H9 (cell line): ENCODE measurements around the gene RPL5. TPM values are rescaled to one million over a fixed set of nuclear protein-coding genes. Genes with fewer than 3 reads are reported as not detected.

ENCODE experiments used
- DNase-seq: peaks from one replicate; pipeline ENCODE4 v3.0.0-alpha.2; 2017
- H2AFZ ChIP-seq: one replicate; pipeline ENCODE4 v1.6.1; 2013; ENCODE audit warnings: mild to moderate bottlenecking, low read length, control low read depth, moderate library complexity
- H2AK5ac ChIP-seq: 2 replicates; pipeline ENCODE4 v1.6.1; 2013; ENCODE audit warnings: low read length, control low read depth, mixed read lengths; ENCODE audit not compliant: insufficient read length
- H2BK120ac ChIP-seq: one replicate; pipeline ENCODE4 v1.6.1; 2013; ENCODE audit warnings: low read depth, mild to moderate bottlenecking, low read length, control low read depth, inconsistent platforms; ENCODE audit not compliant: poor library complexity, severe bottlenecking
- H2BK12ac ChIP-seq: 2 replicates; pipeline ENCODE4 v1.6.1; 2013; ENCODE audit warnings: low read length, control low read depth, mixed read lengths, low read depth; ENCODE audit not compliant: insufficient read length
- H2BK15ac ChIP-seq: 2 replicates; pipeline ENCODE4 v1.6.1; 2013; ENCODE audit warnings: low read depth, low read length, control low read depth
- H2BK20ac ChIP-seq: one replicate; pipeline ENCODE4 v1.6.1; 2013; ENCODE audit warnings: low read depth, mild to moderate bottlenecking, low read length, control low read depth, inconsistent platforms; ENCODE audit not compliant: poor library complexity, severe bottlenecking
- H2BK5ac ChIP-seq: 2 replicates; pipeline ENCODE4 v1.6.1; 2013; ENCODE audit warnings: low read length, control low read depth, mixed read lengths; ENCODE audit not compliant: insufficient read length
- H3K14ac ChIP-seq: 2 replicates; pipeline ENCODE4 v1.6.1; 2013; ENCODE audit warnings: low read length, control low read depth; ENCODE audit not compliant: insufficient read depth
- H3K18ac ChIP-seq: 2 replicates; pipeline ENCODE4 v1.6.1; 2013; ENCODE audit warnings: low read depth, mild to moderate bottlenecking, mixed read lengths, low read length, control low read depth; ENCODE audit not compliant: insufficient read length
- H3K23ac ChIP-seq: 2 replicates; pipeline ENCODE4 v1.6.1; 2013; ENCODE audit warnings: low read length, control low read depth, mixed read lengths, low read depth; ENCODE audit not compliant: insufficient read length
- H3K23me2 ChIP-seq: 2 replicates; pipeline ENCODE4 v1.6.1; 2013; ENCODE audit warnings: low read depth, mild to moderate bottlenecking, mixed read lengths, low read length, control low read depth; ENCODE audit not compliant: insufficient read length, poor library complexity, severe bottlenecking
- H3K27ac ChIP-seq: 2 replicates; pipeline ENCODE4 v1.5.1; 2013; ENCODE audit warnings: low read length, control low read depth, mixed read lengths, low read depth; ENCODE audit not compliant: insufficient read length
- H3K27me3 ChIP-seq: 2 replicates; pipeline ENCODE4 v1.6.1; 2013; ENCODE audit warnings: low read length, control low read depth, inconsistent platforms; ENCODE audit not compliant: insufficient read depth
- H3K4ac ChIP-seq: 2 replicates; pipeline ENCODE4 v1.6.1; 2013; ENCODE audit warnings: low read depth, mild to moderate bottlenecking, control low read depth, inconsistent platforms, low read length, moderate library complexity
- H3K4me1 ChIP-seq: 2 replicates; pipeline ENCODE4 v1.6.1; 2013; ENCODE audit warnings: low read length, control low read depth, inconsistent platforms; ENCODE audit not compliant: insufficient read depth
- H3K4me2 ChIP-seq: 2 replicates; pipeline ENCODE4 v1.6.1; 2013; ENCODE audit warnings: low read length, control low read depth, mixed read lengths; ENCODE audit not compliant: insufficient read length, insufficient read depth
- H3K56ac ChIP-seq: 2 replicates; pipeline ENCODE4 v1.6.1; 2013; ENCODE audit warnings: low read depth, mild to moderate bottlenecking, mixed read lengths, low read length, control low read depth; ENCODE audit not compliant: insufficient read length
- H3K79me1 ChIP-seq: 2 replicates; pipeline ENCODE4 v1.6.1; 2013; ENCODE audit warnings: low read depth, mild to moderate bottlenecking, moderate library complexity, low read length, control low read depth, inconsistent platforms; ENCODE audit not compliant: insufficient read depth, poor library complexity, severe bottlenecking
- H3K79me2 ChIP-seq: 2 replicates; pipeline ENCODE4 v1.6.1; 2013; ENCODE audit warnings: low read length, control low read depth, inconsistent platforms; ENCODE audit not compliant: insufficient read depth
- H3K9ac ChIP-seq: 2 replicates; pipeline ENCODE4 v1.6.1; 2013; ENCODE audit warnings: low read length, control low read depth, mixed read lengths; ENCODE audit not compliant: insufficient read length; ENCODE audit errors: extremely low read depth
- H3K9me3 ChIP-seq: one replicate; pipeline ENCODE4 v1.6.1; 2013; ENCODE audit warnings: low read depth, low read length, inconsistent platforms; ENCODE audit not compliant: control insufficient read depth
- H3T11ph ChIP-seq: one replicate; pipeline ENCODE4 v1.6.1; 2013; ENCODE audit warnings: mild to moderate bottlenecking, low read length, control low read depth, inconsistent platforms
- H4K20me1 ChIP-seq: one replicate; pipeline ENCODE4 v1.6.1; 2013; ENCODE audit not compliant: control insufficient read depth, insufficient read length, insufficient read depth
- H4K5ac ChIP-seq: 2 replicates; pipeline ENCODE4 v1.6.1; 2013; ENCODE audit warnings: low read depth, mild to moderate bottlenecking, mixed read lengths, low read length, control low read depth; ENCODE audit not compliant: insufficient read length
- H4K8ac ChIP-seq: replicated peaks from 2 replicates; pipeline ENCODE4 v1.6.1; 2013; ENCODE audit warnings: low read length, control low read depth, mixed read lengths, low read depth; ENCODE audit not compliant: insufficient read length
- H4K91ac ChIP-seq: 2 replicates; pipeline ENCODE4 v1.6.1; 2013; ENCODE audit warnings: low read depth, mild to moderate bottlenecking, moderate library complexity, mixed read lengths, low read length, control low read depth; ENCODE audit not compliant: insufficient read length
- H3K27ac Mint-ChIP-seq, 3 experiments: 2 replicates in 2 of 3; 3 replicates in 1 of 3; pipeline ENCODE4 v1.8.0; 2020 to 2021; ENCODE audit warnings: mixed read lengths in 3 of 3, mild to moderate bottlenecking in 1 of 3, moderate library complexity in 1 of 3
- H3K27me3 Mint-ChIP-seq: 2 replicates; pipeline ENCODE4 v1.8.0; 2021; ENCODE audit warnings: low read depth, mild to moderate bottlenecking, moderate library complexity, mixed read lengths
- H3K36me3 Mint-ChIP-seq, 3 experiments: 2 replicates in 2 of 3; 3 replicates in 1 of 3; pipeline ENCODE4 v1.8.0; 2020 to 2021; ENCODE audit warnings: low read depth in 3 of 3, mixed read lengths in 3 of 3; ENCODE audit not compliant: insufficient read depth in 1 of 3
- H3K4me1 Mint-ChIP-seq, 2 experiments: 2 replicates each; pipeline ENCODE4 v1.8.0; 2020; ENCODE audit warnings: mixed read lengths in 2 of 2
- H3K4me3 Mint-ChIP-seq, 2 experiments: 2 replicates in 1 of 2; 3 replicates in 1 of 2; pipeline ENCODE4 v1.8.0; 2020 to 2021; ENCODE audit warnings: mild to moderate bottlenecking in 2 of 2, mixed read lengths in 2 of 2, moderate library complexity in 1 of 2
- H3K9me3 Mint-ChIP-seq, 2 experiments: 2 replicates in 1 of 2; 3 replicates in 1 of 2; pipeline ENCODE4 v1.8.0; 2020; ENCODE audit warnings: mild to moderate bottlenecking in 2 of 2, mixed read lengths in 2 of 2, moderate library complexity in 1 of 2
- total RNA-seq: library from RNA; stranded (reverse); gene quantifications from 2 replicates; pipeline ENCODE4 v1.2.1, GENCODE V29; 2021
- TF ChIP-seq, protein P1 (sequence below): fragments of 200-600 bp; sonication (generic); conservative IDR thresholded peaks from 3 replicates; pipeline ENCODE4 v1.8.0; 2021; ENCODE audit warnings: antibody characterized with exemption, mild to moderate bottlenecking

The RPL5 gene
- total RNA-seq, 1 experiment from 2014 or later = 1,608 TPM

GRCh38 chr1:92854101-92854785 is 22.4 kb downstream of the RPL5 start:
- TF ChIP-seq, protein P1, sequence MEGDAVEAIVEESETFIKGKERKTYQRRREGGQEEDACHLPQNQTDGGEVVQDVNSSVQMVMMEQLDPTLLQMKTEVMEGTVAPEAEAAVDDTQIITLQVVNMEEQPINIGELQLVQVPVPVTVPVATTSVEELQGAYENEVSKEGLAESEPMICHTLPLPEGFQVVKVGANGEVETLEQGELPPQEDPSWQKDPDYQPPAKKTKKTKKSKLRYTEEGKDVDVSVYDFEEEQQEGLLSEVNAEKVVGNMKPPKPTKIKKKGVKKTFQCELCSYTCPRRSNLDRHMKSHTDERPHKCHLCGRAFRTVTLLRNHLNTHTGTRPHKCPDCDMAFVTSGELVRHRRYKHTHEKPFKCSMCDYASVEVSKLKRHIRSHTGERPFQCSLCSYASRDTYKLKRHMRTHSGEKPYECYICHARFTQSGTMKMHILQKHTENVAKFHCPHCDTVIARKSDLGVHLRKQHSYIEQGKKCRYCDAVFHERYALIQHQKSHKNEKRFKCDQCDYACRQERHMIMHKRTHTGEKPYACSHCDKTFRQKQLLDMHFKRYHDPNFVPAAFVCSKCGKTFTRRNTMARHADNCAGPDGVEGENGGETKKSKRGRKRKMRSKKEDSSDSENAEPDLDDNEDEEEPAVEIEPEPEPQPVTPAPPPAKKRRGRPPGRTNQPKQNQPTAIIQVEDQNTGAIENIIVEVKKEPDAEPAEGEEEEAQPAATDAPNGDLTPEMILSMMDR = no peak
- no peak overlapping the region for H3K4me3 Mint-ChIP-seq
- Histone ChIP-seq H2BK12ac (no peak overlapping the region), H3K9ac (no peak overlapping the region), H3K79me2 (no peaks in the 10 kb centered on the region), H3K4me2 (no peak overlapping the region), H4K20me1 (no peaks in the 10 kb centered on the region), H3K79me1 (no peaks in the 10 kb centered on the region), H3K23me2 (no peaks in the 10 kb centered on the region), H2AFZ (no peak overlapping the region), H2BK15ac (no peak overlapping the region), H3K4ac (no peak overlapping the region), H3K9me3 (no peaks in the 10 kb centered on the region), H3K27me3 (no peaks in the 10 kb centered on the region), H4K91ac (no peak overlapping the region), H2BK20ac (no peak overlapping the region), H2BK5ac (no peak overlapping the region), H4K5ac (no peak overlapping the region), H3K14ac (no peak overlapping the region), H3K23ac (no peak overlapping the region), H3K27ac (no peak overlapping the region), H2AK5ac (no peak overlapping the region), H3K18ac (no peak overlapping the region), H2BK120ac (no peak overlapping the region), H3T11ph (no peak overlapping the region), H3K4me1 (no peaks in the 10 kb centered on the region), H4K8ac (no peak overlapping the region), H3K56ac (no peak overlapping the region)
- H3K9me3 Mint-ChIP-seq = no peaks in the 10 kb centered on the region; a peak in 1 of 5 replicates
- no peak overlapping the region for H3K27ac Mint-ChIP-seq
- no peaks in the 10 kb centered on the region; a peak in 2 of 7 replicates for H3K36me3 Mint-ChIP-seq
- no peaks in the 10 kb centered on the region for H3K27me3 Mint-ChIP-seq
- DNase-seq = no peak
- H3K4me1 Mint-ChIP-seq = peaks cover 2% of the 10 kb centered on the region in 2 experiments; a peak in 2 of 4 replicates
